ENCODE measurements around the gene CDKN1B. TPM values are rescaled to one million over a fixed set of nuclear protein-coding genes. Genes with fewer than 3 reads are reported as not detected.
"Not testable (repeated sequence)": the region's sequence is repeated elsewhere in the genome, so short reads cannot be mapped to it uniquely, and the experiment has no call there.

The CDKN1B gene
- polyA plus RNA-seq, 4 donors: 59.1 to 80.7 (median 68.4) TPM

GRCh38 chr12:12723681-12724420 lies 6.7 kb downstream of the CDKN1B start:
- DNase-seq (ENCODE audit: low read depth in 4 of 4, low spot score in 3 of 4): no peak

DNA sequence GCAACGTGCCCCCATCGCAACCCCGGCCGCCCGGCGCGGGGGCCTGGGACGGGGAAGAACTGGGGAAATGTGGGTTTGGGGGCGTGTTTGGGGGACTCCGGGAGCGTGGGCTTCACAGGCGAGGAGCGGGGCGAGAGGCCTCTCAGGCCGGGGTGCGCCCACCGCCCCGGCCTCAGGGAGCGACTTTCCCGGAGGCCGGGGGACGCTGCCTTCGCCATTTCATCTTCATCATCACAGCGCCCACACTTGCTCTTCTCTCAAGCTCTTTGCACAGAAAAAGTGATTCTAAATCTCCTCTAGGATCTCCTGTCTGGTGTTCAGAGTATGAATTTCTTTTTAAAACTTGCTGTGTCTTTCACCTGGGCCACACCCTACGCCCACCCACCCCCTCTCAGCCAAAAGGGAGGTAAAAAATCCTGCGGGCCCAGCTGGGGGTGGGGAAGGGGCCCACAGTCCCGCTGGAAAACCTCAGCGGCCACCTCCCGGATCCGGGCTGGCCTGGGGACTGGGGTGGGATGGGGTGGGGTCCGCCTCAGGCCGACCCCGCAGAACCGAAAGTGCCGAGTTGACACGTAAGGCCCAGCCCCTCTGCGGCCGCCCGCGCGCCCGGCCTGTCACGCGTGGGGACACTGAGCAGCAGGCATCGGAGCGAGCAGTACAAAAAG lies 7.4 kb downstream of the CDKN1B start:
- no peak for DNase-seq (ENCODE audit: low read depth in 4 of 4, low spot score in 3 of 4)

DNA sequence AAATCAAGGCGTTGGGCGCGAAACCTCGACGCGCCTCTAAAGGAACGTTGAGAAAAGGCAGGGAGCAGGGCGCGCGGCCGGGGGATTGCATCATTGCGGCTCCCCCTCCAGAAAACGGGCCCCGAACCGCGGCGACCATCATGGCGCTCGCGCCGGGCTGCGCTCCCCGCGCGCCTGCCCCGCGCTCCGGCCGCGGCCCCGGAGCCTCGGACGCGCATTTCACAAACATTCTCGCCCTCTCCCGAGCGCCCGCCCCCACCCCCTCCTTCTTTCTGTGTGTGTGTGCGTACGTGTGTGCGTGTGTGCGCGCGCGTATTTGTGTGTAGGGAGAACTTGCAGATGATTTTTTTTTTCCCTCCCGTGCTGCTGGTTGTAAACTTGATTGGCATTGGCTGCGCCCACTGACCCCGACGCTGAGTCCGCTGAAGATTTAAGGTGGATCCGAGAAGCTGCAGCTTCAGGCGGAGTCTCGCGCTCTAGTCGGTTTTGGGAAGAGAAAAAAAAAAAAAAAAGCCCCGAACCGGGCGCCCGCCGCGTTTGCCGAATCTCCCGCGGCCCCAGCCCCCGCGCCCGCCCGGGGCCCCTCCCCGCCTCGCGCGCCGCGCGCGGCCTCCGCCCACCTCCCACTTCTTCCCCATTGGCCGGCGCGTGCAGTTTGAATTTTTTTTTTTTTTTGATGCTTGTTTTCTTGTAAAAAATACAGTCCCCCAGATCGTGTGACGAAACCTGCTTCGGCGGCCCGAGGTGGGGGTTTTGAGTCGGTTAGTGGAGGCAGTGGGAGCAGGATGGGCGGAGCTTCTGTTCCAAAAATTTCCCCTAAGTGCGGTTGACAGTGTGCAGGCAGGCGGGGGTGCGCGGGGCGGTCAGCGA lies 8.2 kb downstream of the CDKN1B start:
- DNase-seq (ENCODE audit: low read depth in 4 of 4, low spot score in 3 of 4): peak; percentile 93 to 95 (median 94)

DNA sequence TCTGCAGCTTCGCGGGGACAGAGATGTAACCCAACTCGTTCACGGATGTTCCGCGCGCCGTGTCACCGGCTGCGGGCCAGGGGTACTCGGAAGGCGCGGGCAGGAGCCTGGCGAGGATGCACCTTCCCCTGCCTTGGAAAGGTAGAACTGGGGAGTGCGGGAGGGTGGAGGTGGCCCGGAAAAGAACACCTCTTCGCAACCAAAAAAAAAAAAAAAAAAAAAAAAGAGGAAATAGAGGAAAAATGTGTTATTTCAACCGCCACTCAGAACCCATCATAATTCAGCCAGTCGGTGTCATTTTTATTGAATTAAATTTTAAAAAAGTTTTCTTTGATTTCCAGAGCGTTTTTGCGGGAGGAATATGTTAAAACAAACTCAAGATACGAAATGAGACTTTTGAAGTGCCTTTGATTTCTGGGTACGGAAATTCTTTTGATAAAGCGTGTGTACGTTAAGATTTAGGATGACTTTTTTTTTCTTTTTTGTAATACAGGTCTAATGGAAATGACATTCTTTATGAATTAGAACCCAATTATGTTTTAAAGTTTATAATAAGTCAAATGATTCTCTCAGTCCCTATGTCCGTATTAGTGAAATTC lies 8.9 kb downstream of the CDKN1B start:
- no peak for DNase-seq (ENCODE audit: low read depth in 4 of 4, low spot score in 3 of 4)

DNA sequence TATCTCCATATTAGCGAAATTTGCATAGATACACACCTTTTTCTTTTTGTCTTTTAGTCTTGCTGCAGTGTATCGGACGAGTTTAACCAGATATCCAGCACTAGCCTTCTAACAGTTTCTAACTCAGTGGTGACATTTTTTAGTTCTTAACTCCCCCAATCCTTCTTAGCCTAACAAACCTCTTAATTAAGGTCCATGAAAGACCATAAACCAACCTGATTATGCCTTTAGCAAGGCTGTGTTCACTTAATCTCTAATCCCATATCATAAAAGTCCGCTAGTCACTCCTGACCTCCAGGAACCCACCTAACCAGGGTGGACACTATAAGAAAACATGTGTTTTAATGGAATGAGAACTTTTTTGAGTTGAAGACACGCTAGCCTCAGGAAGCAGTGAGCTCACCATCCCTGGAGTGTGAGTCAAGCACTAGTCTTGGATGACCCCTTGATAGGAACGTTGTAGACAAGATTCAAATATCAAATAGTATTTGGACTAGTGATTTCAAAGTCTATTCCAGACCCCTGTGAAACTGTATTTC lies 9.5 kb downstream of the CDKN1B start:
- no peak for DNase-seq (ENCODE audit: low read depth in 4 of 4, low spot score in 3 of 4)

DNA sequence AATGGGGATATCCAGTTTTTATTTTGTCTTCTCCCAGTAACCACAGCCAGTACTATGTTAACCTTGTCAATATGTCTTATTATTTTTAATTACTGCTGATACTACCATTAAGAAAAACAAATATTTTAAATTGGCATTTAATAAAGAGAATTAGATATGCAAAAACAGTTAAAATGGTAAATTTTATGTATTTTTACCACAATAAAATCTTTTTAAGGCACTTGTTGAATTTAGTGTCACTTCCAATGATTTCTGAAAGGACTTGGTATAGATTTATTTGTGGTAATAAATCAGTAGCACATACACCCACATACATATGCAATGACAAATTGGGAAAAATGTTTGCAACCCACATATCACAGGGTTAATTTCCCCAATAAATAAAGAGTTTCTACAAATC lies 14.0 kb downstream of the CDKN1B start:
- DNase-seq (ENCODE audit: low read depth in 4 of 4, low spot score in 3 of 4): no peak

DNA sequence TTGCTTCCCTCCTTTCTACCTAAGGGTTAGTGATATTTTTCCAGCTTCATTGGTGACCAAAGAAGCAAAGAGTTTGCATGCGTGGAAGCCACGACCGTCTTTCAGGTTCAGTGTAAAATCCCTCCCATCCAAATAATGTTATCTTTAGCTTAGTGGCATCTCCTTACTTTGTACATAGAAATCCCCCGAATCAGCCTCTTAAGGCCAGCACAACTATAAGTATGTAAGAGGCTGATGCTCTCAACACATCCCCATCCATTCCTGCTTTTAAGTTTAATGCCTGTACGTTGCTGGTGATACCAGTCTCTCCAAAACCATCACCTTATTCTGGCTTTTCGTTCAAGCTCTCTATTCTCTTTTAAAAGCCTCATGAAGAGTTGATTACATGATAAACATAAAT lies 14.6 kb downstream of the CDKN1B start:
- DNase-seq (ENCODE audit: low read depth in 4 of 4, low spot score in 3 of 4): no peak

DNA sequence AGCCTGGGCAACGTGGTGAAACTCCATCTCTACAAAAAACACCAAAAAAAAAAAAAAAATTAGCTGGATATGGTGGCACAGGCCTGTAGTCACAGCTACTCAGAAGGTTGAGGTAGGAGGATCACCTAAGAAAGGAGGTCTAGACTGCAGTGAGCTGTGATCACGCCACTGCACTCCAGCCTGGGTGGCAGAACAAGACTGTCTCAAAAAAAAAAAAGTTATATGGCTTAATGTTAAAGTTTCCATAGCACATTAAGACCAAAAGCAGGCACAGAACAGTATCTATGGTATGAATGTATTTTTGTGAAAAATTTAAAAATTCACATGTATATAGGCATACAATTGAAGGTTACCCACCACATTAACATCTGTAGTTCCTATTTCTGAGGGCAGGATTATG lies 15.9 kb downstream of the CDKN1B start:
- DNase-seq (ENCODE audit: low read depth in 4 of 4, low spot score in 3 of 4): no peak

DNA sequence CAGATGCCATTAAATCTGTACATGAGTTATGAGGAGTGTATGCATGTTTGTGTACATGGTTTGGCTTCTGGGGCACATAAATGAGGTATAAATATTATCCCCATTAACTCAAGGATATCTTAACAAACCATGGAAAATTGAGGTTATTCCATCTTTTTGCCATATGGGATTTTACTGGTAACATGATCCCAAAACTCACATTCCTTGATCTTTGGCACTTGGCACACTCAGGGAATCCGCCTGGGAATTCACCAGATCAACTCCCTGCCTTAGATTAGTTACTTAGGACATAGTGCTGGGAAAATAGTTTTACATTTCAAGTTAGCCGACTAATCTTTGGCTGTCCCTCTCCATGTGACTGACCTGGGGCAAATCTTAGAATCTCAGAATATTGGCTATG lies 16.9 kb downstream of the CDKN1B start:
- no peak for DNase-seq (ENCODE audit: low read depth in 4 of 4, low spot score in 3 of 4)

DNA sequence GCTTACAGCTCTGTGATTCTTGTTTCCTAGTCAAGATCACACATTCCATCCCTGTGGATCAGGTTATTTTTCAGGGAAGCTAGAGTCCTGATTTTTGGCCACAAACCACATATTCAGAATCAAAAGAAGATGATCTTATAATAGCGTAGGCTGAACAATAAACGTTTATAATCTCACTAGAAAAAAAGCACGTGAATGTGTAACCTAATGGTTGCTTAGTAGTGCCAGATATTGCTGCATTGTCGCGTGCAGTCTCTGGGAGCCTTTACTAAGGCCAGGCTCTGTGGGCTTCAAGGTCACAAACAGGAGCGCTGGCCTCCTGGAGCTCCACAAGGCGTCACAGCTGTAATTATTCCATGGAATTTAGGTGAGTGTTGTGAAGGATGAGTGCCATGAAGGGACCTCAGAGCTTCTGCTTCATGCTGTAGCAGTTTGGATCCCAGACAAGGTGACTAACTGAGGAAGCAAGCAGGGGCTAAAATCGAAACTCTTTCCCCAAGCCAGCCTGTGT lies 17.4 kb downstream of the CDKN1B start:
- no peak for DNase-seq (ENCODE audit: low read depth in 4 of 4, low spot score in 3 of 4)

GRCh38 chr12:12735301-12735700 lies 18.1 kb downstream of the CDKN1B start:
- DNase-seq (ENCODE audit: low read depth in 4 of 4, low spot score in 3 of 4): no peak

DNA sequence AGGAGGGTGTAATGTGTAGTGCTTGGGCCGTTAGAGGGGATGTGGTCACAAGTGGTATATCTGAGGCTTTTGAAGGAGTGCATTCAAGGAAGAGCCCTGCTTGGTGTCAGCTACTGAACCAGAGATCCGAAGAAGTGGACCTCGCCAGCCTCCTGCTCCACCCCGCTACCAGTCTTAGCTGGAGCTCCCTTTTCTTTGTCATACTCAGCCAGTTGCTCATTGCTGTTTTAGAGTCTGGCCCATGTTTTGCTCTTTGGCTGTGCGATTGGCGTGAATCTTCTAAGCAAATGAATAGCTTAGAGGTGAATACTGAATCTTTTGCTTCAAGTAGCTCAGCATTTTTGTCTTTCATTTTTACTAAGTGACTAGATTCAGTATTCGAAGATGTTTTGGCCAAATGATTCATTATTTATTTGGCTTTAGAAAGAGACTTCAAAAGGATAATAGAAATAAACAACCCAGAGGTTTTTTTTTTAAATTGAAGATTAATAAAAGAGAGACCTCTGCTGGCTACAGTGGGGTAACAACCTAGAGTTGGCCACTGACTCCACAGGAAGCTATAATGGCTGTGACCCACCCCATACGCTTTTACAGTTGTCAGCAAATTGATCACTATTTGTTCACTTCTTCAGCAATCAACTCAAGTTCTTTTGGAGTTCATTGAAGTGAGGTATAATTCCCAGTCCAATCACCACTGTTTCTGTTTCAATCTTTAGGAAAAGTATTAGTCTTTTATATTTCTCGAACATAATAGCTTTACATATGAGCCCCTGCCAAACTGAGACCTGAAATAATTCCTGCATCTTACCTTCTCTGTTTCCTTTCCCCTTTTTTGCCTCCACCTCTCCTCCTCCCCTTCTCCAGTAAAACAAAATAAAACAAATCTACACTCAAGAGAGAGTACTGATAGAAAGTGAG lies 19.9 kb downstream of the CDKN1B start:
- no peak for DNase-seq (ENCODE audit: low read depth in 4 of 4, low spot score in 3 of 4)

DNA sequence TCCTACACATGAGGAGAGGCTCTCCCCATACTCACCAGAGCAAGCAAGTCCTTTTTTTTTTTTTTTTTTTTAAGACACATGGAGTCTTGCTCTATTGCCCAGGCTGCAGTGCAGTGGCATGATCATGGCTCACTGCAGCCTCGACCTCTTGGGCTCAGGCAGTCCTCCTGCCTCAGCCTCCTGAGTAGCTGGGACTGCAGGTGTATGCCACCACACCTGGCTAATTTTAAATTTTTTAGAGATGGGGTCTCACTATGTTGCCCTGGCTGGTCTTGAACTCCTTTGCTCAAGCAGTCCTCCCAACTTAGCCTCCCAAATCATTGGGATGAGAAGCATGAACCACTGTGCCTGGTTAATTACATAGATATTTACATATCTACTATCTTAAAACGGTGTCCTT lies 21.0 kb downstream of the CDKN1B start:
- not testable (repeated sequence) for DNase-seq (ENCODE audit: low read depth in 4 of 4, low spot score in 3 of 4)

GRCh38 chr12:12741660-12742059 lies 24.5 kb downstream of the CDKN1B start:
- no peak for DNase-seq (ENCODE audit: low read depth in 4 of 4, low spot score in 3 of 4)

- no peak for DNase-seq (ENCODE audit: low read depth in 4 of 4, low spot score in 3 of 4)
These were observed 27.6 kb downstream of the CDKN1B start for GRCh38 chr12:12744546-12745305.

GRCh38 chr12:12745576-12746211 lies 28.5 kb downstream of the CDKN1B start:
- DNase-seq (ENCODE audit: low read depth in 4 of 4, low spot score in 3 of 4): no peak

DNA sequence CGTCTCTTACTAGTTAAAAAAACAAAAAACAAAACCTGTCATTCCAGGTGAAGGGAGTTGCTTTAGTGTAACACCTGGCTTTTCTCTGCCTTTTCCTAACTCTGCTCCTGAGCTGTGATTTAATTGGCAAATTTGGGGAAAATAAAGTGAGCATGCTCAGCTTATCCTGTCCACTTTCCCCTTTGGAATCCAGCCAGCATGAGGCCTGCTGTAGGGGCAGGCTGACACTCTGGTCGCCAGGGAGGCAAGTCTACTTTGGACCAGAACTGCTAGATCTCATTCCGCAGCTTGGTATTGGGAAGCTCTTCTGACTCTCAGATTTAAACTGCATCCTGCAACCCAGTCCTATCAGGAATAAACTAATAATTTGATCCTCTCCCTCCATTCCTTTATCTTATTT lies 30.1 kb downstream of the CDKN1B start:
- no peak for DNase-seq (ENCODE audit: low read depth in 4 of 4, low spot score in 3 of 4)

DNA sequence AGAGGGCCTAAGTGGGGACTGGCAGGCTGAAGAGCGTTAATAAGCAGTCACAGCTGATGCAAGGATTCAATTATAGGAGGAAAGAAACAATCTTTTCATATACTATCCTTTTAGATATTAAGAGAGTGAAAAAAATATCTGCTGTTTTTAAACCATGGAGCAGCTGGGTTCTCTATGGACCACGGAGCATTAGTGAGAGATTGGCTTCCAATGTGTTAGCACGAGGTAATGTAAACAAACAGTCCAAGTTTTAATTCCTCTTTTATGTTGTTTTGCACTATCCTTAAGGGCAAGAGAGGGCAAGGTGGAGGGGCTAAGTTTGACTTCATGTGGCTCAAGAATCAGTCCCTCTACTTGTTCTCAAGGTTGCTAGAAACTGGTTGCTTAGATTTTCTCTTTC lies 30.9 kb downstream of the CDKN1B start:
- DNase-seq (ENCODE audit: low read depth in 4 of 4, low spot score in 3 of 4): no peak
